HS-27A (cell line): ENCODE results near the gene KIAA0586.
"Not testable (repeated sequence)": the region's sequence is repeated elsewhere in the genome, so short reads cannot be mapped to it uniquely, and the experiment has no call there.

ENCODE experiments used
- DNase-seq: peaks from one replicate; pipeline ENCODE4 v3.0.0-alpha.2; 2012; ENCODE audit warnings: low read depth, missing footprints

Gene KIAA0586

DNA sequence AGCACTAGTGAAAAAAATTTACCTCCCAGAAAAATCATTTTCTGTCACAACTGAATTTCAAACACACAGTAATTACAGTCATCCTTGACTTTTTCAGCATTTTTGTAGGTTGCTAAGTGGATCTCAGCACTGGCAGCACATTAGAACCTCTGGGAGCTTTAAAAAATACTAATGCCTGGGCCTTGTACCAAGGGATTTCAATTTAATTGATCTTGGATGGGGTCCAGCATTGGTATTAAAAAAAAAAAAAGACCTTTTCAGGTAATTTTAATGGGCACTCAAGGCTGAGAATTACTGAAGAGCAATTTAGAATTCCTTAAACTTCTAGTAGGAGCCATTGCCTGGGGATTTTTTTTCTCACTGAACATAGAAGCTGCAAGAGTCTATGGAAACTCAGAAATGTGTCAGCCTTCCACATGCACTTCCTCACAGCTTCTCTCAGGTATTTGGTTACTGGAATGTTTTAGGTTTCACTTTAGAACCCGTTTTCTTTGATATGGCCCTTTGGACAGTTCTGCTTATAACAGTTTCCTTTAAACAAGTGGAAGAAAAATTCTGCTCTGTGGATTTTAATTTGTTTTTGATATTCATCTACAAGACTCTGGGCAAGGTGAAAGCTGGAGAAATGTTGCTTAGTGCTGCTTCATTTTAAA is 121.7 kb downstream of the KIAA0586 start:
- no peak for DNase-seq

DNA sequence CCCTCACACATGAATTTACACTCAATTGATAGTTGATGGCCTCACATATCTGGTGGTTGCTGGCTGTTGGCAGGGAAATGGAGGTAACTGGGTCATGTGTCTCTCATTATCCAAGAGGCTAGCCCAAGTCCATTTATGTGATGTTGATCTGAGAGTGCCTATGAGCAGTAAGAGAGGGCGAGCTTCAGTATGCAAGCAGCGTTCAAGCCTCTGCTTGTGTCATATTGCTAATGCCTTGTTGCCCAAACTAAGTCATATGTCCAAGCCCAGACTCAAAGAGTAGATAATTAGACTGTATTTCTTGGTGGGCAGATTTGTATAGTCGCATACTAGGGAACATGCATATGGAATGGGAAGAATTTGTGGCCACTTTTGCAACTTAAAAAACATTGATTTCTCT is 126.4 kb downstream of the KIAA0586 start:
- no peak for DNase-seq

DNA sequence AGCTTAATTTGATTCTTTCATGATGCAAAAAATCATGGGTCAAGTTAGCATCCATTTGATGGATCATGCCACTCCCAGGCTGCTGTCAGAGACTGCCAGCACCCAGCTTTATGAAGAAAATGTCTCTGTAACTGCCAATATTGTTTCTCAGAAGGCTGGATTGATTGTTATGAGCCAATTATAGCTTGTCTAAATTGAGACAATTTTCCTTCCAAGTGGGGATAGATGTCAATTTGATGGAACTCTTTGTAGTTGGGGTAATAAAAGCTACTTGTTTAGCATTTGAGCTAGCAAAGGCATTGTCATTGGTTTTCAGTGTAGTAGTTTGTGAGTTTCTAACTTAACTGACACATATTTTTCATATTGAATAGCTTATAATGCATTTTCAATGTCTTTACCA is 128.1 kb downstream of the KIAA0586 start:
- DNase-seq: no peak

DNA sequence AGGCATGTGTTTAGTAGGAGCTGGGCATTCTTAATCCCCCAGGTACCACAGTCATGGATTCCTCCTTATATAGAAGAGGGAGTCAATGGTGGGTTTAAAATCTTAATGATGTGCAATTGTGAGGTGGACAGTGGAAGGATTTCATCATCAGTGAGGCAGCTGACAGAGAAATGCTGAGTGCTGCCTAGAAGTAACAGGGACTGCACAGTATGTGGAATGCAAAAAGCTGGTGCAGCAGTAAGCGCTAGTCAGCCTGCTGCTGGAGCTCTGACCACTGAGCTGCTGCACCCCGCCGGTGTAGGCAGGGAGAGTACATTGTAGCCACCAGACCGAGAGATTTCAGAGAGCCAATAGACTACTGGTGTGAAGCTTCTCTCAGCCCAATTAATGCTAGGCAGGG is 129.7 kb downstream of the KIAA0586 start:
- DNase-seq: no peak

DNA sequence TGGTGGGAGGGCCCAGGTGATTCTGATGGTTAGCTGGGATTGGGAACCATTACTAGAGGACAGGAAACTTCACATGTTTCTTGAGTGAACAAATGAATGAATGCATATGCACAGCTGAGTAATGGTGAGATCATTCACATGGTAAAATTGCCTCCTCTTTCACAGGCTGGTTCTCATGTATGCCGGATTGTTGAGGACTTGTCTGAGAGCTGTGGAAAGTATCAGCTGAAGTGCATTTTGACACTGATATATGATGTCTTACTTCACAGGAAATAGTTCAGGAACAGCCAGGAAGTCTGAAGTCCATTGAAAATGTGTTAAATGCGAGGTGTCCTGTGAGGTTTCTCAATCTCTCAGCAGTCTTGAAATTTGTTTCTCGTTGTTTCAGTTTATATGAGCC is 132.7 kb downstream of the KIAA0586 start:
- no peak for DNase-seq

DNA sequence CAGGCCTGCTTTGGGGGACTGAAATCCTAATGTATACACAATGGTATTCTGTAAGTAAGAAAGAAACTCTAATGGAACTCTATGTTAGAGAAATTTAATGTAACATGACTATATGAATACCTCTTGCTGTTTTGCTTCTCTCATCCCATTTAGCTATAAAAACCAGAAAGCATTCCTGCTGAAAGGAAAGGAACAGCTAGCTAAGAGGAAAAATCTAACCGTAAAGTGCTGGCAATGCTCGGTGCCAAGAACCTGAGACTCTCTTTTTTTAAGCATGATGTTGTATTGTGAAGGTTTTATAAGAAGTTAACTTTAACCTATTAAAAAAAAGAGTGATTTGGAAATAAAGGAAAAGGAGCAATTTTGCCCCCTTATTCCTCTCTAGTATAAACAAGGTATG is 134.6 kb downstream of the KIAA0586 start:
- no peak for DNase-seq

DNA sequence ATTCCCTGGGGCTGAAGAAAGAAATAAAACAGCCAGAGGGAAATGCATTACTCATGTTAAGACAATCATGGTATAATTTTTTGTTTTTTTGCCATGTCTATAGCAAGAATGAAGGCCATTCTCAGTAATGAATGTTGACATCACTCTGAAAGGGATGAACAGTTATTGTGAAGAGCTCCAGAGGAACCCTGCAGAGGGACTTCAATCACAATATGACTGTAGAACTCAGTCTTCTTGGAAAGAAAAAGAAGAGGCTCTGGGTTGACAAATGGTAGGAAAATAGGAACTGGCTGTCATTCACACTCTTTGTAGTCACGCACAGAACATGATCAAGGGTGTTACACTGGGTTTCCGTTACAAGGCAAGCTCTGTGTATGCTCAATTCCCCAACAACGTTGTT is 136.5 kb downstream of the KIAA0586 start:
- DNase-seq: no peak

DNA sequence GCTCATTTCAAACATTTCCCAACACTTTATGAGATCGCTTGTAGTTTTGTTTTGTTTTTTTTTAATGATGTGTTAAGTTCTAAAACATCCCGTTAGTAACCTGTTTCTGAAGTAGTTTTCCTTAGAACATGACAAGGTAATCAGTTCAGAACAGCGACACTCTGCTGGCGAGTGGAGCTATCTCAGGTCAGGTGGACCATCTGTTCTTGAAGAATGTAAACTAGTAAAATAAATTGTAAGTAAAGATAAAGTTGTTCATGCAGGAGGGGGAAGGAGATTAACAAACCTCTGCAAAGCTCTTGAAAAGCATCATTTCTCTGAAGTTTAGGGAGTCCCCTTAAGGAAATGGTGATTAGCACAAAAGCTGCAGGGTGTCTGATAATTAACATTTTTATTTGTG is 138.3 kb downstream of the KIAA0586 start:
- DNase-seq: no peak

DNA sequence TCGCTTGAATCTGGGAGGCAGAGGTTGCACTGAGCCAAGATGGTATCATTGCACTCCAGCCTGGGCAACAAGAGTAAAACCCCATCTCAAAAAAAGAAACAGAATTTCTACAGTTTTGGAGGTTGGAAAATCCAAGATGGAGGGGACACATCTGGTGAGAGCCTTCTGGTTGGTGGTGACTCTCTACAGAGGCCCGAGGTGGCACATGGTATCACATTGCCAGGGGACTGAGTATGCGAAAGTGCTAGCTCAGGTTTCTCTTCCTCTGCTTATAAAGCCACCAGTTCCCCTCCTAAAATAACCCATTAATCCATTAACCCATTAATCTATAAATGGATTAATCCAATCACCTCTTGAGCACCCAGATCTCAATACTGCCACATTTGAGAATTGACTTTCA is 139.5 kb downstream of the KIAA0586 start:
- no peak for DNase-seq

DNA sequence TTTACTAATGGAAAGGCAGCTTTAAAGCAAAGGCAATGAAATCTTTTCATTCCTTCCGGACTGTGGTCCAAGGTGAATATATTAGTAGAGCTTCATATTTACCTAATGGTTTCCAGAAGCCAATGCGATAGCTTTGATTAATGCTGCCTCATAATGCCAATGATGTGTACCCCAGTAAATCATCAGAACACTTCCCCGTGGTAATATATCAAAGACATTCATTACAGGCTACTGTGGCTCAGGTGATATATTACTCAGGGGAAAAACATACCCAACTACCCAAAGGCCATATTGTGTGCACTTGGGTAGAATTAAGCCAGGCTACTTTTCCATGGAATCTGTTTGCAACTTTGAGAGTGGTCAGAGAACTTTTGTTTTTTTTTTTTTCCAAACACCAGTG is 140.8 kb downstream of the KIAA0586 start:
- no peak for DNase-seq

DNA sequence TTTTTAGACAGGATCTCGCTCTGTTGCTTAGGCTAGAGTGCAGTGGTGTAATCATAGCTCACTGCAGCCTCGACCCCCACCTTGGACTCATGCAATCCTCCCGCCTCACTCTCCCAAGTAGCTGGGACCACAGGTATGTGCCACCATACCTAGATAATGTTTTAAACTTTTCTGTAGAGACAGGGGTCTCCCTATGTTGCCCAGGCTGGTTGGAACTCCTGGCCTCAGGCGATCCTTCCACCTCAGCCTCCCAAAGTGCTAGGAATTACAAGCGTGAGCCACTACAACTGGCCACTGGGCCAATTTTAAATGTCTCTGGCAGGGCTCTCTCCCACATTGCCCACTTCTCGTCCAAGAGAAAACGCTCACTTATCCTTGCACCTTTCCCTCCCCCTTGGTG is 143.7 kb downstream of the KIAA0586 start:
- DNase-seq: no peak

DNA sequence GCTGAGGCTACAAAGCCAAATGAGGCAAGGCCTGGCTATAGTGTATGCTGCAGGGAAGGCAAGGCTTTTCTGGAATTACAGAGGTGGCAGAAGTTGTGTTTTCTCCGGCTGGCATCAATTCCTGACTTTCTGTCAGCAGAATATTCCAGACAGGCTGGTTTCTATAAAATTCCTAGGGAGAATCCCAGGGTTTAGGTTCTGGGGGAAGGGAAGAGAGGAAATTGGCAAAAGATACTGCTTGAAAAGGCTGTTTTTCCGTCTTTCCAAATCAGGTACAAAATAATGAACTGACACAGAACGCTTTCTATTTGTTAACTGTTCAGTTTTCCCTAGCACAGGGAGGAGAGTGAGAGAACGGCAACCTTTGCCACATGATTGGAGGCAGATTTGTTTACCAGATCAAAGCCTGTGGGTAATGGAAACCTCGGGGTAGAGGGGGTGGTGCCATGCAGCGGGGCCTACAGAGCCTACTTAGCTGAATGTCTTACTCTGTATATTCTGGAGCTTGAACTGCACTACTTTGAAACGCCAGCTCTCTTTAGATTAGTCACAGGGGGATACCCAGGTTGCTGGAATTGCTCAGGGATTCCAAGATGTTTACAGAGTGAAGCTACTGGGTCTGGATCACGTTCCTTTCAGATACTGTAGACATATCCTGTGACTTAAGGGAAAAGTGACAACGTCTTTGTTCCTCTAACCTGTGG is 144.4 kb downstream of the KIAA0586 start:
- DNase-seq: no peak

DNA sequence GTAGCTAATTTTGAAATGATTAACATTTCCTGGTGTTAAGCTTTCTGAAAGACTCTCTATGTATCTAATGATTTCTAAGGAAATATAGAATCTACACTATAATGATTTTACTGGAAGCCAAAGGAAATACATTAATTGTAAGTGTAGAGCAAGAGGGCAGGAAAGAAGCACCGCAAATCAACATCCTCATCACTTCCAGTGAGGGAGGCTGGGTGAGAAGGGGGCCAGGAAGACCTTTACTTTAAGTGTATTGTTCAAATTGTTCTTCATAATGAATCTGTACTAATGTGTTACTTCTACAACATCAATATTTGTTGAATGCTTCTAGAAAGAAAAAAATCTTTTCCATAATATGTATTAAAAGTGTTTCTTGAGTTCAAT is 144.9 kb downstream of the KIAA0586 start:
- no peak for DNase-seq

DNA sequence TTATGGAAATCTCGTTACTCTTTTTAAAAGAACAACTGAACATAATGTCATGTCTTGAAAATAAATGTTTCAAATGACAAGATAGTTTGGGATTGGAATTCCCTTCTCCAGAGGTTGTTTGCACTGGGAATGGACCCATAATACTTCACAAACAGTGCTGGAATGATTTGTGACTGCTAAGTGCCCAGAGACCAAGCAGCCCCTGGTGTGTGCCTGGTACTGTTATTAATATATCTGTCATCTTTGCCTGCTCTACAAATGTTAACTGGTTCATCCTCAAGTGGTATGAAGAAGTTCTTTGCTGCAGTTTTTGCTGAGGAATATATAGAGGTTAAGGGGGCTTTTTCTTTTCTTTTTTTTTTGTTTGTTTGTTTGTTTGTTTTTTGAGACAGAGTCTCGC is 145.3 kb downstream of the KIAA0586 start:
- no peak for DNase-seq

DNA sequence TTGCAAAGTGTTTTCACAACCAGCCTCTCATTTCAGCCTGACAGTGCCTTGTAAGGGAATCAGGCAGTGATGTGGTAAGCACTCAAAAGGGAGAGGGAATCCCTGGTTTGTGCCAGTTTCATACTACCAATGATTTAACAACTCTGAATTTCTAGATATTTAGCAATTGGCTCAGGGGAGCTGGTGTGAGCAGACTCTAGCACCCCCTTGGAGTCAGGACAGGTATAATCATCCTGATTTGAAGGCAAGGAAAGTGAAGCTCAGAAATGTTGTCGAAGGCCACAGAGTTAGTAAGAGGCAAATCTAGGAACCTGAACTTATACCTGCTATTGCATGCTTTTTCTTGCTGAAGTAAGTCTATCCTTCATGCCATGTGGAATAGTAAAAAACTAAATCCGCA is 147.1 kb downstream of the KIAA0586 start:
- DNase-seq: no peak

DNA sequence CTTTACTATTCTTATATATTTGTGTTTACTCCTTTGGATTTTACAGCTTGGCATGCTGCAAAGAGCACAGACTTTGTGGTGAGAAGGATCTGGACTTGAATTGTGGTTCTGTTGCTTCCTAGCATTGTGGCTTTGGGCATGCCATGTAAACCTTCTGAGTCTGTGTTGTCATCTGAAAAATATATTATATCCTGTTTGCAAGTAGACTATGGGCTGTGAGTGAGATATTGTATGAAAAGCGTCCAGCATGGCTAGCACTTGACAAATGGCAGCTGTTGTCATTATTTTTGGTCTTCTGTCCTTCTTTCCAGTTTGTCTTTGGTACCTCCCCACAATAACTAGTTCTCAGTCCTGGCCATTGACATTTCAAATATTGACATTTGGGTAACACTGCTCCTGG is 148.4 kb downstream of the KIAA0586 start:
- DNase-seq: no peak

DNA sequence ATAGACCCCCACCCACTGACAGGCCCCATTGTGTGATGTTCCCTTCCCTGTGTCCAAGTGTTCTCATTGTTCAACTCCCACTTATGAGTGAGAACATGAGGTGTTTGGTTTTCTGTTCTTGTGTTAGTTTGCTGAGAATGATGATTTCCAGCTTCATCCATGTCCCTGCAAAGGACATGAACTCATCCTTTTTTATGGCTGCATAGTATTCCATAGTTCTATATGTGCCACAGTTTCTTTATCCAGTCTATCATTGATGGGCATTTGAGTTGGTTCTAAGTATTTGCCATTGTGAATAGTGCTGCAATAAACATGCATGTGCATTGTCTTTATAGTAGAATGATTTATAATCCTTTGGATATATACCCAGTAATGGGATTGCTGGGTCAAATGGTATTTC is 152.5 kb downstream of the KIAA0586 start:
- DNase-seq: not testable (repeated sequence)

DNA sequence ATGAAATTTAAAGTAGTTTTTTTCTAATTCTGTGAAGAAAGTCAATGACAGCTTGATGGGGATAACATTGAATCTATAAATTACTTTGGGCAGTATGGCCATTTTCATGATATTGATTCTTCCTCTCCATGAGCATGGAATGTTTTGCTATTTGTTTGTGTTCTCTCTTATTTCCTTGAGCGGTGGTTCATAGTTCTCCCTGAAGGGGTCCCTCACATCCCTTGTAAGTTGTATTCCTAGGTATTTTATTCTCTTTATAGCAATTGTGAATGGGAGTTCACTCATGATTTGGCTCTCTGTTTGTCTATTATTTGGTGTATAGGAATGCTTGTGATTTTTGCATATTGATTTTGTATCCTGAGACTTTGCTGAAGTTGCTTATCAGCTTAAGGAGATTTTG is 153.9 kb downstream of the KIAA0586 start:
- DNase-seq: not testable (repeated sequence)

DNA sequence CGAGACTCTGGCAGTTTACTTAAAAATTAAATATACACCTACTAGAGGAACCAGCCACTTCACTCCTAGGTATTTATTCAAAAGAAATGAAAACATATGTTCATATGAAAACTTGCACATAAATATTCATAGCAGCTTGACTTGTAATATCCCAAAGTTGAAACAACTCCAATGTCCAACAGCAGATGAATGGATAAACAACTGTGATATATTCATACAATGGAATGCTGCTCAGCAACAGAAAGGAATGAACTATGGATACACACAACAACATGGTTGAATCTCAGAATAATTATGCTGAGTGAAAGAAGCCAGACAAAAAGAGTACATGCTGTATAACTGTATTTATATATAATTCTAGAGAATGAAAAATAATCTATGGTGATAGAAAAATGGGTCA is 156.9 kb downstream of the KIAA0586 start:
- no peak for DNase-seq

DNA sequence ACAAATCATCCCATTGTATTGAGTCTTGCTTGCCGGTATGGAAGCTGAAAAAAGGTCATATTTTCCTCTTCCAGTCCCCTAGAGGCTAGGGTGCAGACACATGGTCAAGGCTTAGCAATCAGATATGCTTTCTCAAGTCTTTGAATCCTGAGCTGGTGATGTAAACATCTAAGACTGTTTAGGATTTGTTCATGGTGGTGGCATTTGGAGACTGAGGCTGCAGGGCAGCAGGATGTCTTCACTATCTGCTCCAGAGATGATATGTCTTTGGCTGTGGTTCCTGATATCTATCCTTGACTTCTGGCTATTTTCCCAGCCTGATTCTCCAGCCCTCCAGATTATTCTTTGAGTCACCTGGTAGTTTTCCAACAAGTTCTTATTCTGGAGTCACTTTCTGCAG is 159.8 kb downstream of the KIAA0586 start:
- no peak for DNase-seq

DNA sequence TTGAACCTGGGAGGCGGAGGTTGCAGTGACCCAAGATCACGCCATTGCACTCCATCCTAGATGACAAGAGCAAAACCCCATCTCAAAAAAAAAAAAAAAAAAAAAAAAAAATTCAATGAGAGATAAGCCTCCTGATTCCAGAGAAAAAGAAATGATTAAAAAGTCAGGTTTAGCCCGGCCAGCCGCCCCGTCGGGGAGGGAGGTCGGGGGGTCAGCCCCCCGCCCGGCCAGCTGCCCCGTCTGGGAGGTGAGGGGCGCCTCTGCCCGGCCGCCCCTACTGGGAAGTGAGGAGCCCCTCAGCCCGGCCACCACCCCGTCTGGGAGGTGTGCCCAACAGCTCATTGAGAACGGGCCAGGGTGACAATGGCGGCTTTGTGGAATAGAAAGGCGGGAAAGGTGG is 160.8 kb downstream of the KIAA0586 start:
- not testable (repeated sequence) for DNase-seq

DNA sequence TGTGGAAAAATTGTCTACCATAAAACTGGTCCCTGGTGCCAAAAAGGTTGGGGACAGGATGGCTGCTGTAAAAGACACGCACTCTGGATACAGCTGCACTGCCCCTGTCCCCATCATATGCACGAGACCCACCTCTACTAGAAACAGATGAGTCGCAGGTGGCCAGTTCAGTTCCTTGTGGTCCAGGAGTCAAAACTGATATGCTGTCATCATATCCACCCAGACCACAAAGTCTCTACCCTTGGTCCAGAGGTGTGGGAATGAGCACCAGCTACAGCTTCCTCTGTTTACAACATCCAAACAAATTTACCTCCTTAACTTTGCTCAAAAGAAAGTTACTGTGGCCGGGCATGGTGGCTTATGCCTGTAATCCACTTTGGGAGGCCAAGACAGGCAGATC is 166.5 kb downstream of the KIAA0586 start:
- DNase-seq: no peak

DNA sequence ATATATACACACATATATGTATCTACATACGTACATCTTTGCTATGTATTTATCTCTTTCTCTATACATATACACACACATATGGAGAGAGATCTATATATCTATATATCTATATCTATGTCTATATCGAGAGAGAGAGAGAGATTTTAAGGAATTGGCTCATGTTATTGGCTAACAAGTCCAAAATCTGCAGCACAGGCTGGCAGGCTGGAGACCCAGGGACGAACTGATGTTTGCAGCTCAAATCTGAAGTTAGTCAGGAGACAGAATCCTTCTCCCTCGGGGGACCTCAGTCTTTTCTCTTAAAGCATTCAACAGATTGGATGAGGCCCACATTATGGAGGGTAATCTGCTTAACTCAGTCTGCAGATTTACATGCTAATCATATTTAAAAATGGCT is 169.5 kb downstream of the KIAA0586 start:
- no peak for DNase-seq
